Measurements from ENCODE around the gene CXCL3.

The CXCL3 gene

GRCh38 chr4:74066232-74066631, 27.7 kb upstream of the CXCL3 start:
- no peaks in the 10 kb centered on the region for H3K4me1 ChIP-seq (ENCODE audit: control insufficient read depth, insufficient read depth, low read length)
- no peak for DNase-seq (ENCODE audit: low read depth)

DNA sequence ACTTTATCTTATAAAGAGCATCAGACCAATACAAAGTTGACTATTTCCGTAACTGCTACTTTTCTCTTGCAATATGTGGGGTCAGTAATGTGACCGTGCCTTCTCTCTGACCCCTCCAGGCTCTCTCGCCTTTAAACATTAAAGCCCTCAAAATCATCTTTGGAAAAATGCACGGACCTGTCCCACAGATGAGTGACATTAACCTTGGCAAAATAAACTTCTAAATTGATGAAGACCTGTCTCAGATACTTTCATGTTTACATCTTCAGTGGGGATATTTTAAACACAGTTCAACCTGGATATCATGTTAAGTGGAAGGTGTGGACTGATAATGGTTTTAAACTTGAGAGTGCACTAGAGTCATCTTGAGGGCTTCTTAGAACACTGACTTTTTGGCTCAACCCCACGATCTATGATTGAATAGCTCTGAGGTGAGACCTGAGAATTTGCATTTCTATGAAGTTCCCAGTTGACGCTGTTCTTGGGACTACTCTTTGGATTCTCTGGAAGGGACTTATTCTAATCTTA, 26.7 kb upstream of the CXCL3 start:
- Histone ChIP-seq H3K4me3 (ENCODE audit: low read length) (no peak overlapping the region), H3K9me3 (ENCODE audit: control insufficient read depth, low read length) (peaks cover 6% of the 10 kb centered on the region), H3K36me3 (ENCODE audit: control insufficient read depth, insufficient read depth, low read length, severe bottlenecking) (no peaks in the 10 kb centered on the region), H3K4me1 (ENCODE audit: control insufficient read depth, insufficient read depth, low read length) (no peaks in the 10 kb centered on the region), H3K27me3 (replicated peaks; ENCODE audit: control insufficient read depth, insufficient read depth, low read length) (no peaks in the 10 kb centered on the region), H3K9ac (ENCODE audit: low read length) (no peak overlapping the region)
- DNase-seq (ENCODE audit: low read depth): no peak

More at GRCh38 chr4:74066232-74066631, 27.7 kb upstream of the CXCL3 start:
- Histone ChIP-seq H3K36me3 (ENCODE audit: control insufficient read depth, insufficient read depth, low read length, severe bottlenecking) (no peaks in the 10 kb centered on the region), H3K9me3 (ENCODE audit: control insufficient read depth, low read length) (peaks cover 6% of the 10 kb centered on the region), H3K9ac (ENCODE audit: low read length) (no peak overlapping the region), H3K4me3 (ENCODE audit: low read length) (no peak overlapping the region), H3K27me3 (replicated peaks; ENCODE audit: control insufficient read depth, insufficient read depth, low read length) (no peaks in the 10 kb centered on the region)

GRCh38 chr4:74063859-74064258, 25.4 kb upstream of the CXCL3 start:
- no peaks in the 10 kb centered on the region for H3K27me3 ChIP-seq (replicated peaks; ENCODE audit: control insufficient read depth, insufficient read depth, low read length)
- no peak overlapping the region for H3K4me3 ChIP-seq (ENCODE audit: low read length)
- no peaks in the 10 kb centered on the region for H3K36me3 ChIP-seq (ENCODE audit: control insufficient read depth, insufficient read depth, low read length, severe bottlenecking)
- no peak overlapping the region for H3K9ac ChIP-seq (ENCODE audit: low read length)
- H3K9me3 ChIP-seq (ENCODE audit: control insufficient read depth, low read length): peaks cover 4% of the 10 kb centered on the region
- no peaks in the 10 kb centered on the region for H3K4me1 ChIP-seq (ENCODE audit: control insufficient read depth, insufficient read depth, low read length)
- DNase-seq (ENCODE audit: low read depth): no peak

DNA sequence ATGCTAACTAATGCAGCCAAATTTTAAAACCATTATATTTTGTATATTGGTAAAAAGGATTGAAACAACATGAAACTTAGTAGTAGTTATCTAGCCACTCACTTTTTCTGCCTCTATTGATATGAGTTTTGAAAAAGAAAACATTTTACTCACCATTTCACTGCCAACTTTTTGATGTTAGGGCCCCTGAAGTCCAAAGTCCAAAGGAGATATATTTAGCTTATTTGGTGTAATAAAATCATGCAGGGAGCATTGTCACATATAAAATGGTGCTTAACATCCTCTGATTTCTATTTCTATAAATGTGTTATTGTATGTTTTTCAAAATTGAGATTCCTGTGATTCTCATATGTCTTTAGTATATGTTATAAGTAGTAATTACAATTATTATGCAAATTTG, 24.5 kb upstream of the CXCL3 start:
- Histone ChIP-seq H3K4me3 (ENCODE audit: low read length) (no peak overlapping the region), H3K9ac (ENCODE audit: low read length) (no peak overlapping the region), H3K27me3 (replicated peaks; ENCODE audit: control insufficient read depth, insufficient read depth, low read length) (no peaks in the 10 kb centered on the region), H3K9me3 (ENCODE audit: control insufficient read depth, low read length) (peaks cover 4% of the 10 kb centered on the region), H3K4me1 (ENCODE audit: control insufficient read depth, insufficient read depth, low read length) (no peaks in the 10 kb centered on the region), H3K36me3 (ENCODE audit: control insufficient read depth, insufficient read depth, low read length, severe bottlenecking) (no peaks in the 10 kb centered on the region)
- DNase-seq (ENCODE audit: low read depth): no peak

DNA sequence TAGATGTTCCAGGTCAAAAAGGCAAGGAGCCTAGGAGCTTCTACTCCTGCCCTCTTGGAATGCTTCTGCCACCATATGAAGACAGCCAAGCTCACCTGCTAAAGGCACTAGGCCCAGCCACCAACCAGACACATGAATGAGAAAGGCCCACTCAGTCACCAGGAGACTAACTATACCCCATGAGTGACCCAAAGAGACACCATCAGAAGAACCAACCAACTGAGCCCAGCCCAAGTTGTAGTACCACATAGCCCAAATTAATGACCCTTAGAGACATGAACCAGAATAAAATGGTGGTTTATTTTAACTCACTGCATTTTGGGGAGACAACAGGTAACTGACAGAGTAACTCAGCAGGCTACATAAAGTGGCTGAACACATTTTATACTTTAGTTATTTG, 22.9 kb upstream of the CXCL3 start:
- Histone ChIP-seq H3K4me1 (ENCODE audit: control insufficient read depth, insufficient read depth, low read length) (peaks cover 10% of the 10 kb centered on the region), H3K4me3 (ENCODE audit: low read length) (no peak overlapping the region), H3K36me3 (ENCODE audit: control insufficient read depth, insufficient read depth, low read length, severe bottlenecking) (no peaks in the 10 kb centered on the region), H3K27me3 (replicated peaks; ENCODE audit: control insufficient read depth, insufficient read depth, low read length) (no peaks in the 10 kb centered on the region), H3K9me3 (ENCODE audit: control insufficient read depth, low read length) (peaks cover 4% of the 10 kb centered on the region), H3K9ac (ENCODE audit: low read length) (no peak overlapping the region)
- no peak for DNase-seq (ENCODE audit: low read depth)

DNA sequence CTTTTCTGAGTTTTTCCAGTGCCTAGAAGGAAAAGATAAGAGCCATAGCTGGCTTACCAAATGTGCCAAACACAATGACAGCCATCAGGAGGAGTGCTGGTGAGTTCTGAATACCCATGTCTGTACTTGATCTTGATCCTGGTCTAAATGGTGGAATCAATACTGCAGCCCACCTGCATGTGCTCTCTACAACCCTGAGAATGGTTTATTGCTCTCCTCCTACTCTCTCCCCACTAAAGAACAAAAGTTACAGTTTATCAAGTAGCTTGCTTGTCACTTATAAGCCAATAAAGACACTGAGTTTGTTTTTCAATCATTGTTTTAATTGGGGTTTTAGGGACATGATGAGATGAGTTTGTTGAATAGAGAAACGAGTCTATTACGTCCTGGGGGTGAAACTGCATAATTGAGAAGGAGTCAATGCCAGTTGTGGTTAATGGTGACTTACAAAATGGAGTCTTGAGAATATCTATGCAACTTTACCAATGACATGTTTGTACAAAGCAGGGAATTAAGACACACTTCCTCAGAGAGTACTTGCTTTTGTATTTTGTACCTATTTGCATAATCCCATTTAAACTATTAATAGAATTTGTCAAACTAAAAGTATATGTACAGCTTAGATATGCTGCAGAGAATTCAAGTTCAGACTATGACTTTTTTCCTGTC, 20.8 kb upstream of the CXCL3 start:
- Histone ChIP-seq H3K9me3 (ENCODE audit: control insufficient read depth, low read length) (peaks cover 4% of the 10 kb centered on the region), H3K4me1 (ENCODE audit: control insufficient read depth, insufficient read depth, low read length) (peaks cover 15% of the 10 kb centered on the region), H3K36me3 (ENCODE audit: control insufficient read depth, insufficient read depth, low read length, severe bottlenecking) (no peaks in the 10 kb centered on the region), H3K9ac (ENCODE audit: low read length) (no peak overlapping the region), H3K27me3 (replicated peaks; ENCODE audit: control insufficient read depth, insufficient read depth, low read length) (no peaks in the 10 kb centered on the region), H3K4me3 (ENCODE audit: low read length) (no peak overlapping the region)
- no peak for DNase-seq (ENCODE audit: low read depth)

DNA sequence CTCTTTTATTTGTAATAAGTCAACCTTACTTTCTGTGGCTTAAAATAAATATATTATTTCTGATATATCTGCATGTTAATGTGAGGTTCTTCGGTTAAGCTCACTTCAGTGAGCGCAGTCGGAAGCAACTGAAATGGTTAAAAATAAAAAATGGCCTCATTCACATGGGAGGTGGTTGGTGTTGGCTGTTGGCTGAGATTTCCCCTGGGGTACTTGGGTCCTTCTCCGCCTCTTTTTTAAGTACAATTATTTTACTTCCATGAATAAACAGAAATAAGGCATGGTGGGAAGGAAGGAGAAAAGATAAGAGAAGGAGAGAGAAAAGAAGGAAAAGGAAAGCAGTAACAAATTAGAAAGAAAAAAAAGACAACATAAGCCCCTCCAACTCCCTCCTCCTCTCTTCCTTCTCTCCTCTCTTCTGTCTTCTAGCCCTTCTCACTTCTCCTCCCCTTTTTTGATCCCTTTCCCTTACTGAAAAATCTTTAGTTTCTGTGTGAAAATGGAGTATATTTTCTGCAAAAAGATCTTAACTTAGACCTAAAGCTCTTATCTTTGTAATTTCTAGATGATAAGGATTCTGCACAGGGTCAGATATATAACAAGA, 19.7 kb upstream of the CXCL3 start:
- peaks cover 4% of the 10 kb centered on the region for H3K9me3 ChIP-seq (ENCODE audit: control insufficient read depth, low read length)
- no peak overlapping the region for H3K4me3 ChIP-seq (ENCODE audit: low read length)
- H3K4me1 ChIP-seq (ENCODE audit: control insufficient read depth, insufficient read depth, low read length): peaks cover 15% of the 10 kb centered on the region
- H3K9ac ChIP-seq (ENCODE audit: low read length): no peak overlapping the region
- no peak for DNase-seq (ENCODE audit: low read depth)
- H3K27me3 ChIP-seq (replicated peaks; ENCODE audit: control insufficient read depth, insufficient read depth, low read length): no peaks in the 10 kb centered on the region
- H3K36me3 ChIP-seq (ENCODE audit: control insufficient read depth, insufficient read depth, low read length, severe bottlenecking): no peaks in the 10 kb centered on the region

DNA sequence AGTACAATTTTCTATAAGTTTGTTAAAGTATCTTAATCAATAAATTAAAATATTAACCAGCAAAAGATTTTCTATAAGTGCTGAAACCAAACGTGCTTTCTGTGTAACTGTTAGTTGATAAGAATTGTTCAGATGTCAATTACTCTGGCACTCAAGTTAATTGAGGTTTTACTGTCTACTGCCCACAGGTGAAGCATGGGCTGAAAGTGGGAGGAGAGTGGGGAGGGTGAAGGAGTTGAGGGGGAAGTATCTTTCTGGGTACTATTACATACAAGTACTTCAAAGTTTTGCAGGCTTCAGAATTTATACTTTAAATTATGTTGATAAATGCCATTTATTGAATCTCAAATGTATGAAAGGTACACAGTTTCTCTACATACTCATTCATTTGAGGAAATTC, 19.1 kb upstream of the CXCL3 start:
- H3K4me1 ChIP-seq (ENCODE audit: control insufficient read depth, insufficient read depth, low read length): peaks cover 15% of the 10 kb centered on the region
- peaks cover 4% of the 10 kb centered on the region for H3K9me3 ChIP-seq (ENCODE audit: control insufficient read depth, low read length)
- no peaks in the 10 kb centered on the region for H3K27me3 ChIP-seq (replicated peaks; ENCODE audit: control insufficient read depth, insufficient read depth, low read length)
- no peak for DNase-seq (ENCODE audit: low read depth)
- H3K9ac ChIP-seq (ENCODE audit: low read length): no peak overlapping the region
- H3K36me3 ChIP-seq (ENCODE audit: control insufficient read depth, insufficient read depth, low read length, severe bottlenecking): no peaks in the 10 kb centered on the region
- H3K4me3 ChIP-seq (ENCODE audit: low read length): no peak overlapping the region

- Histone ChIP-seq H3K9me3 (ENCODE audit: control insufficient read depth, low read length) (peaks cover 4% of the 10 kb centered on the region), H3K9ac (ENCODE audit: low read length) (peak overlapping the region; percentile 22), H3K4me1 (ENCODE audit: control insufficient read depth, insufficient read depth, low read length) (peaks cover 15% of the 10 kb centered on the region), H3K4me3 (ENCODE audit: low read length) (no peak overlapping the region), H3K27me3 (replicated peaks; ENCODE audit: control insufficient read depth, insufficient read depth, low read length) (no peaks in the 10 kb centered on the region), H3K36me3 (ENCODE audit: control insufficient read depth, insufficient read depth, low read length, severe bottlenecking) (no peaks in the 10 kb centered on the region)
- peak; percentile 82 for DNase-seq (ENCODE audit: low read depth)
Measured at GRCh38 chr4:74056858-74057562, 18.5 kb upstream of the CXCL3 start.

DNA sequence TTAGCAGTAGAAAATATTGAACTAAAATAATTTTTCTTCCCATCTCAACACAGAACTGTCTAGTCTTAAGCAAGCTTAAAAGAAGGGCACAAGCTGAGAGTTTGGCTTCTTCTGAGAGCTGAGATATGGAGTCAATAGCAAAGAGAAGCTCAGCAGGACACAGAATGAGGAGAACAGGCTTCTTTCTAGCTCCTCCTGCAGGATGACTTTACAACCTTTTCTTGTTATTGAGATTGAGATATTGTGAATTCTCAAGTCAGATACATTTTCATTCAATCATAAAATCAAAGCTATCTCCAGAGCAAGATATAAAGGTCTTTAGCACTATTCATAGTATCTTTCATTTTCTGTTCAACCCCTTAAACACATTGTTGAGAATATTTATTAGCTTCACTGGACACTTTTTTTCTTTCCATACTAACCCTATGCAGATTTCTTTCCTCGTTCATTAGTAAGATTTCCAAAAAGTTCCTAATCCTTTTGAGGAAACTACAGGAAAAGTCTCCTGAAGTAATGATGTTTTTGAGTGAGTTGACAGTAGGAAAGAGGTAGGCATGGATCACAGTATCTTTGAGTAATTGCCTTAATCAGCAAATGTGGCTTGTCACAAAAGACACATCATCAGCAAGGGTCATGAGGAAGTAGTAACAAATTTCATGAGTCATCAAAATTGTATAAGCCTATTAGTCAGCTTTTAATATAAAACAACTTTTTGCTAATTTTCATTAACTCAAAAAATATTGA, 17.8 kb upstream of the CXCL3 start:
- Histone ChIP-seq H3K9ac (ENCODE audit: low read length) (no peak overlapping the region), H3K9me3 (ENCODE audit: control insufficient read depth, low read length) (no peaks in the 10 kb centered on the region), H3K27me3 (replicated peaks; ENCODE audit: control insufficient read depth, insufficient read depth, low read length) (no peaks in the 10 kb centered on the region), H3K4me3 (ENCODE audit: low read length) (no peak overlapping the region), H3K36me3 (ENCODE audit: control insufficient read depth, insufficient read depth, low read length, severe bottlenecking) (no peaks in the 10 kb centered on the region), H3K4me1 (ENCODE audit: control insufficient read depth, insufficient read depth, low read length) (peaks cover 15% of the 10 kb centered on the region)
- DNase-seq (ENCODE audit: low read depth): peak; percentile 28

GRCh38 chr4:74055498-74055897, 17.0 kb upstream of the CXCL3 start:
- Histone ChIP-seq H3K9me3 (ENCODE audit: control insufficient read depth, low read length) (no peaks in the 10 kb centered on the region), H3K4me1 (ENCODE audit: control insufficient read depth, insufficient read depth, low read length) (peaks cover 15% of the 10 kb centered on the region), H3K36me3 (ENCODE audit: control insufficient read depth, insufficient read depth, low read length, severe bottlenecking) (no peaks in the 10 kb centered on the region), H3K27me3 (replicated peaks; ENCODE audit: control insufficient read depth, insufficient read depth, low read length) (no peaks in the 10 kb centered on the region), H3K9ac (ENCODE audit: low read length) (no peak overlapping the region), H3K4me3 (ENCODE audit: low read length) (no peak overlapping the region)
- DNase-seq (ENCODE audit: low read depth): no peak

Data from adipocyte (in vitro differentiated cells).